Cardiac fibroblast (primary cell): ENCODE results near the gene TCF7.

ENCODE experiments used
- DNase-seq, 2 donors: peaks; one replicate each; pipeline versions ENCODE4 v3.0.0 to v3.0.0-alpha.2; 2010; ENCODE audit warnings: low read depth in 2 of 2
- H3K4me3 ChIP-seq, 2 donors: replicated peaks in 1 of 2; 1 replicate in 1 of 2; 2 replicates in 1 of 2; pipeline ENCODE4 v1.5.1; 2011; ENCODE audit warnings: low read depth in 2 of 2, low read length in 2 of 2, mild to moderate bottlenecking in 2 of 2, moderate library complexity in 1 of 2
- CTCF ChIP-seq: IDR thresholded peaks from one replicate; pipeline ENCODE4 v1.5.1; 2011; ENCODE audit warnings: low read depth, mild to moderate bottlenecking, low read length, inconsistent platforms

Gene TCF7

GRCh38 chr5:134142052-134142451 lies 27.6 kb downstream of the TCF7 start:
- DNase-seq: no peak
- no peak overlapping the region for H3K4me3 ChIP-seq
- TF ChIP-seq CTCF: no peak

DNA sequence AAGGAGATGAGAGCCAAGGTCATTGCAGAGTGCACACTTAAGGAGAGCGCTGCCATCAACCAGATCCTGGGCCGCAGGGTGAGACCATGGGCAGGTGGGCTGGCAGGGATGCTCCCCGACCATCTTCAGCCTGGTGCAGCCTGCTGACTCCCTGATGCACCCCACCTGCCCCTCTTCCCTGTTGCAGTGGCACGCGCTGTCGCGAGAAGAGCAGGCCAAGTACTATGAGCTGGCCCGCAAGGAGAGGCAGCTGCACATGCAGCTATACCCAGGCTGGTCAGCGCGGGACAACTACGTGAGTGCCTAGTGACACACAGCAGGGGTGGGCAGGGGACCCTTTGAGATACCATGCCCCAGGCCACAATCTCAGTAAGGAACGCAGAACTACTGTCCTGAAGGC lies 28.3 kb downstream of the TCF7 start:
- no peak for DNase-seq
- TF ChIP-seq CTCF: no peak
- H3K4me3 ChIP-seq: no peak overlapping the region

GRCh38 chr5:134143431-134143830 lies 28.9 kb downstream of the TCF7 start:
- TF ChIP-seq CTCF: no peak
- no peak for DNase-seq
- H3K4me3 ChIP-seq: no peak overlapping the region

DNA sequence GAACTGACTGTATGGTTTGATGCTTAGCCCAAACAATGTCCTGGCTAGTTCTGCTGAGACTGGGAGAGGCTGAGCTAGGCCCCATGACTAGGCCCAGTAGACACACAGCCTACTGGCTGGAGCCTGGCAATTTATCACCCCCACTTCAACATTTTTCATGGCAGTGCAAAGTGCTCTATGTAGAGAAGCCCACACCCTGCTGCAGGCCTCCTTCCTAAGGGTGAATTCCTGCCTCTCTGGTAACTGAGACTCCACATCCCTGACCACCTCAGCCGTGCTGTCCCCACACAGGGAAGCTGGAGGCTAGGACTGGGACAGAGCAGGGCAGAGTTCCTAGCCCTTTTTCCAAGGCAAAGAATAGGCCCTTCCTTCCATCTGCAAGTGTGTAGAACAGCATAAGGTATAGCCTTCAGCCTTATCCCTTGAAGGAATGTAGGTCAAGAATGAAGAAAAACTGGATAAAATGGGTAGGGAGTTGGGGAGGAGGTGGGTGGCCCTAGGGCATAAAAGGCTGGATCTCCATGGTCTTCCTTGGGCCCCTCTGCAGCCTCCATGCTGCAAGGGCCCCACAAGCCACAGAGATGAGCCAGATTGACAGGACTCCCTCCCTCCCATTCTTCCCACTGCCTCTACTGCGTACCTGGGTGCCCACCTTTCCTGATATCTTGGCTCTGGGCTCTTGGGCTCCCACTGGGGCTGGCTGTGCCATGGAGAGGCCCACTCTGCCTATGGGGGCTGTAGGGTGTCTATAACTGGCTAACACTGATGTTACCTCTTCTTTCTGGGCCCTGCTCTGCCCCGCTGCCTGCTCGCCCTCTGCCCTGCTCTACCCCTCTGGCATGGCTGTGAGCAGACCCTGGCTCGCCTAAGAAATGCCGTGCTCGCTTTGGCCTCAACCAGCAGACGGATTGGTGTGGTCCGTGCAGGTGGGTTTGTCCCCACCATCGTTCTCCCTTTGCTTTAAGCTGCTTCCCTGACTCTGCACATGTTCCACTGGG lies 29.8 kb downstream of the TCF7 start:
- TF ChIP-seq CTCF: no peak
- no peak for DNase-seq

GRCh38 chr5:134145041-134145757 lies 30.7 kb downstream of the TCF7 start:
- no peak overlapping the region for H3K4me3 ChIP-seq
- TF ChIP-seq CTCF: no peak
- DNase-seq: no peak

More for the DNA sequence above, 29.8 kb downstream of the TCF7 start:
- H3K4me3 ChIP-seq: no peak overlapping the region

DNA sequence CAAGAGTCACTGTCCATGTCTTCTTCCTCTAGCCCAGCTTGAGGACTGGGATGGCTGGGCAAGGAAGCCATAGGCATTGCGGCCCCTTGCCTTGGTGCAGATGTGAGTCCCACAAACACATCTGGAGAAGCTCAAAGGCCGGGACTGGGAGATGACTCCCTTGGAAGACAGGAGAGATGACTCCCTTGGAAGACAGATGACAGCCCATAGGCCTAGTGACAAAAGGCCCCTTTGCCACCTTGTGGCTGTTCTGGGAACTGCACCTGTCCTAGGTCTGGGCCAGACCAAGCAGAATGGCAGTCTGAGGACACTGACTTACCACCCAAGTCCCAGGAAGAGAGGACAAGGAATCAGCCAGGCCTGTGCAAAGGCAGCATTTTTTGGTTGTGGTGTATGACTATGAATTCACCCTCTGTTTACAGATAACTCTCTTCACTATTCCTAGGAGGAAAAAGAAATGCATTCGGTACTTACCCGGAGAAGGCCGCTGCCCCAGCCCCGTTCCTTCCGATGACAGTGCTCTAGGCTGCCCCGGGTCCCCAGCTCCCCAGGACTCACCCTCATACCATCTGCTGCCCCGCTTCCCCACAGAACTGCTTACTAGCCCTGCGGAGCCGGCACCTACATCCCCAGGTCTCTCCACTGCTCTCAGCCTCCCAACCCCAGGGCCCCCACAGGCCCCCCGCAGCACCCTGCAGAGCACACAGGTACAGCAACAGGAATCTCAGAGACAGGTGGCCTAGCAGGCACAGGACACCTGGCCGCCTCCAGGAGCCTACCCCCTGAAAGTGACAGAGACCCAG lies 31.5 kb downstream of the TCF7 start:
- TF ChIP-seq CTCF: peak; percentile 91
- no peak overlapping the region for H3K4me3 ChIP-seq
- DNase-seq: peak; percentile 68 to 77
